Fibroblast of mammary gland (primary cell): ENCODE results near the gene SNRPB2.

Source experiments
- DNase-seq: peaks from one replicate; pipeline ENCODE4 v3.0.0-alpha.2; 2010; ENCODE audit warnings: low read depth
- H3K4me3 ChIP-seq: 2 replicates; pipeline ENCODE4 v1.5.1; 2011; ENCODE audit warnings: low read depth, mild to moderate bottlenecking, low read length, moderate library complexity; ENCODE audit not compliant: control insufficient read depth
- TF ChIP-seq, protein P1 (sequence below): conservative IDR thresholded peaks from 2 replicates; pipeline ENCODE4 v1.5.1; 2011; ENCODE audit warnings: low read depth, low read length, inconsistent platforms; ENCODE audit not compliant: control insufficient read depth, insufficient read depth

Gene SNRPB2

DNA sequence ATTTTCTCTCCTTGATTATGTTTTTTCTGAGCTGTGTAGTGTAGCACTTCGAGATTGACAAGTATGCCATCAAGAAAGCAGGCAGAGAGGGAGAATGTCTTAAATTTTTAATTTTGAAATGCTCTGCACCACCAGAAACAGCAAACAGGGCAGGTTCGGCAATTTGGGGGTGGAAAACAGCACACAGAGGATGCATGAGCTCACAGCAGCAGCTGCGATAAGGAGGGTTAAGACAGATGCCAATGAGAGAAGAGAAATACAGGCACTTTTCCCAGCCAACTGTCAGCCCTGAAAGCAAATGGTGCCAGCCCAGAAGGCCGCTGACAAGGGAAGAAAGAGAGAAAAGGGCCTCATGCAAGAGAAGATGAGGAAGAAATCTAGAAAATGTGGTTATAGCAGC is 15.1 kb upstream of the SNRPB2 start:
- TF ChIP-seq, protein P1, sequence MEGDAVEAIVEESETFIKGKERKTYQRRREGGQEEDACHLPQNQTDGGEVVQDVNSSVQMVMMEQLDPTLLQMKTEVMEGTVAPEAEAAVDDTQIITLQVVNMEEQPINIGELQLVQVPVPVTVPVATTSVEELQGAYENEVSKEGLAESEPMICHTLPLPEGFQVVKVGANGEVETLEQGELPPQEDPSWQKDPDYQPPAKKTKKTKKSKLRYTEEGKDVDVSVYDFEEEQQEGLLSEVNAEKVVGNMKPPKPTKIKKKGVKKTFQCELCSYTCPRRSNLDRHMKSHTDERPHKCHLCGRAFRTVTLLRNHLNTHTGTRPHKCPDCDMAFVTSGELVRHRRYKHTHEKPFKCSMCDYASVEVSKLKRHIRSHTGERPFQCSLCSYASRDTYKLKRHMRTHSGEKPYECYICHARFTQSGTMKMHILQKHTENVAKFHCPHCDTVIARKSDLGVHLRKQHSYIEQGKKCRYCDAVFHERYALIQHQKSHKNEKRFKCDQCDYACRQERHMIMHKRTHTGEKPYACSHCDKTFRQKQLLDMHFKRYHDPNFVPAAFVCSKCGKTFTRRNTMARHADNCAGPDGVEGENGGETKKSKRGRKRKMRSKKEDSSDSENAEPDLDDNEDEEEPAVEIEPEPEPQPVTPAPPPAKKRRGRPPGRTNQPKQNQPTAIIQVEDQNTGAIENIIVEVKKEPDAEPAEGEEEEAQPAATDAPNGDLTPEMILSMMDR: no peak
- DNase-seq: no peak
- no peak overlapping the region for H3K4me3 ChIP-seq

DNA sequence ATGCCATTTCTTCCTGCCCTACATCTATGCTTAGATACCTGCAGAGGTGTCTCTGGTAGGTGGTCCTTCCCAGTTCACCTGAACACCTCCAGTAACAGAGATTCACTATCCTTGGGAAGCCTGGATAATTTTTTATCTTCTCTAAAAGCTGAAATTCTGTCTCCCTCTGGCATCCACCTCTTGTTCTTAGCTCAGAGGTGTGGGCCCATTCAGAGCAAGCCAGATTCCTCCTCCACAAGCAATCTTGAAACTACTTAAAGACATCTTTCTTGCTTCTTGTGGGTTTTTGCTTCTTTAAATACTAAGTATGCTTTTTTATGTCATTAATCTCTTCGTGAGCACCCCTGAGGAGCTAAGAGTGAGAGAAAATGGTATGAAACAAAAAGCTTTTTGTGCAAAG is 10.4 kb upstream of the SNRPB2 start:
- TF ChIP-seq, protein P1: no peak
- no peak overlapping the region for H3K4me3 ChIP-seq
- no peak for DNase-seq

GRCh38 chr20:16729080-16729479 is 746 bp upstream of the SNRPB2 start:
- H3K4me3 ChIP-seq: no peak overlapping the region
- DNase-seq: no peak
- TF ChIP-seq, protein P1: no peak

- peak; percentile 7 for DNase-seq
- TF ChIP-seq, protein P1: no peak
- no peak overlapping the region for H3K4me3 ChIP-seq
These were observed 2.8 kb downstream of the SNRPB2 start for GRCh38 chr20:16732506-16733152.

DNA sequence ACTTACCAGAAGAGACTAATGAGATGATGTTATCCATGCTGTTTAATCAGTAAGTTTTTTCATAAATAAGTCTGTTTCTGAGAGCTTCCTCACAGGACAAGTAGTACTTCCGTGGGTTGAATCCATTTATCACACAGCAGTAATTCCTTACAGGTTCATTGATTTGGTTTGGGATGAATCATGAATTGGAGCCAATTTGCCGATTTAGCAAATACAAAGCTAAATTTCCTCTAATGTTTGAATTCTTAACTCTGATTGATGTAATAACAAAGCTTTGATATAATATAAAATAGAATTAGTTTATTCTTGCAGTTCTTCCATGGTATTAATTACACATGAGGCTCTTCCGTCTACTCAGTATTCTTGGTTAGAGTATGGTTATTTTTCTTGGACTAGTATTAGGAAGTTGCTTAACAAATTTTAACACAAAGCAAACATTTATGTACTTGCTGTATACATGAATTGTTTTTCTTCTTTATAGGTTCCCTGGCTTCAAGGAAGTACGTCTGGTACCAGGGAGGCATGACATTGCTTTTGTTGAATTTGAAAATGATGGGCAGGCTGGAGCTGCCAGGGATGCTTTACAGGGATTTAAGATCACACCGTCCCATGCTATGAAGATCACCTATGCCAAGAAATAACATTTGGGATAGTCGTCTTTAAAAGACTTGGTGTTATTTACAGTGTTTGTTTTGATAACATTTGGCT is 10.7 kb downstream of the SNRPB2 start:
- H3K4me3 ChIP-seq: no peak overlapping the region
- TF ChIP-seq, protein P1: no peak
- DNase-seq: no peak

DNA sequence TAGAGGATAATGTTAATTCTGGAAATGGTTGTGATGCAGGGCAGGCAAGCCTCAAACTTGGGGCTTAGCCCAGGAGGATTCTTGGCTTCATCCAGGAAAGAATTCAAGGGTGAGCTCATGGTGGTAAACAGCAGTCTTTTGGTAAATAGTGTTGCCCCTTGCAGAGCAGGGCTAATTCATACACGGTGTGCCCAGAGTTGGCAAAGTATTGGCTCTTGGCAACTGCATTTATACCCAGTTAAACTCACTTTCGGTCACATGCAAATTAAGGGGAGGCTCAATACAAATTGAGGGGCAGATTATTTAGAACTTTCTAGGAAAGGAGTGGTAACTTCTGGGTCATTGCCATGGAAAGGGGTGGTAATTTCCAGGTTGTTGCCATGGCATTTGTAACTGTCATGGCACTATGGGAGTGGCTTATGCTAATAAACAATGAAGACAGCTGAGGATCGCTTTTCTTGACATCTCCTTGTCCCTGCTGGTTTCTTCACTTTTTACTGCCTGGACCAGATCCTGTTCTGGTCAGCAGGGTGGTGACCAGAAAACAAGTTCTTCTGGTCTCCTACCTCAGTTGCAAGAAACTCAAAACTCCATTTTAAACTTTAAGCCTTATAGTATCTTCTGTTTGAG is 14.5 kb downstream of the SNRPB2 start:
- TF ChIP-seq, protein P1: no peak
- DNase-seq: no peak

More for the DNA sequence above, 14.5 kb downstream of the SNRPB2 start:
- no peak overlapping the region for H3K4me3 ChIP-seq
